Stimulated activated CD4-positive, alpha-beta T cell treated with anti-CD3 and anti-CD28 coated beads, Interleukin-4, amount 100 ng/mL, for 48 hours (primary cell): ENCODE measurements around the gene ALG14.
A peak's percentile ranks its signal among the peaks of the same experiment; 100 is the strongest.
"Not testable (repeated sequence)": the region's sequence is repeated elsewhere in the genome, so short reads cannot be mapped to it uniquely, and the experiment has no call there.

Experiments used
- DNase-seq, 2 donors: peaks; one replicate each; pipeline ENCODE4 v3.0.0-alpha.2; 2020; ENCODE audit warnings: low read depth in 2 of 2

ALG14 gene

GRCh38 chr1:95072532-95073419 lies at the start of gene ALG14:
Gene ALG14 (minus strand): TSS chr1:95072951. CDS start chr1:95072898, 53 bp downstream.
- peak; percentile 83 to 88 for DNase-seq

GRCh38 chr1:95122151-95122697 lies 49.5 kb upstream of the ALG14 start:
- DNase-seq = no peak

GRCh38 chr1:95119273-95119672 lies 46.5 kb upstream of the ALG14 start:
- no peak for DNase-seq

- no peak for DNase-seq
These were observed 46.0 kb upstream of the ALG14 start for GRCh38 chr1:95118710-95119109.

- no peak for DNase-seq
These were observed 45.3 kb upstream of the ALG14 start for GRCh38 chr1:95118067-95118499.

- DNase-seq = peak in 1 of 2 donors; percentile 5
These were observed 44.7 kb upstream of the ALG14 start, which contains the start of gene TLCD4 for GRCh38 chr1:95117207-95118066. Gene TLCD4 (plus strand): TSS chr1:95117355. CDS start chr1:95143902, 26,547 bp downstream.

GRCh38 chr1:95116580-95117206 lies 43.9 kb upstream of the ALG14 start:
- DNase-seq = peak; percentile 28 to 35

GRCh38 chr1:95115708-95116137 lies 43.0 kb upstream of the ALG14 start:
- DNase-seq = no peak

GRCh38 chr1:95113684-95114083 lies 40.9 kb upstream of the ALG14 start:
- no peak for DNase-seq

- DNase-seq = no peak
These were observed 38.3 kb upstream of the ALG14 start for GRCh38 chr1:95111014-95111413.

GRCh38 chr1:95108792-95109191 lies 36.0 kb upstream of the ALG14 start:
- no peak for DNase-seq

GRCh38 chr1:95098196-95098595 lies 25.4 kb upstream of the ALG14 start:
- DNase-seq = no peak

- no peak for DNase-seq
These were observed 24.7 kb upstream of the ALG14 start for GRCh38 chr1:95097426-95097825.

GRCh38 chr1:95096218-95096841 lies 23.6 kb upstream of the ALG14 start:
- no peak for DNase-seq

- DNase-seq = no peak
These were observed 23.1 kb upstream of the ALG14 start for GRCh38 chr1:95095833-95096217.

- no peak for DNase-seq
These were observed 22.2 kb upstream of the ALG14 start for GRCh38 chr1:95094923-95095322.

- no peak for DNase-seq
These were observed 20.5 kb upstream of the ALG14 start for GRCh38 chr1:95093296-95093695.

GRCh38 chr1:95092891-95093290 lies 20.1 kb upstream of the ALG14 start:
- not testable (repeated sequence) for DNase-seq

GRCh38 chr1:95091290-95091689 lies 18.5 kb upstream of the ALG14 start:
- not testable (repeated sequence) for DNase-seq

- DNase-seq = no peak
These were observed 17.0 kb upstream of the ALG14 start for GRCh38 chr1:95089650-95090287.

- no peak for DNase-seq
These were observed 15.6 kb upstream of the ALG14 start for GRCh38 chr1:95088303-95088702.
